ENCODE measurements around the gene CNTNAP2. TPM values are rescaled to one million over a fixed set of nuclear protein-coding genes. Genes with fewer than 3 reads are reported as not detected.

CNTNAP2 gene
- total RNA-seq, 2 experiments from 2014 or later, result 0.28 TPM; not detected in 1

DNA sequence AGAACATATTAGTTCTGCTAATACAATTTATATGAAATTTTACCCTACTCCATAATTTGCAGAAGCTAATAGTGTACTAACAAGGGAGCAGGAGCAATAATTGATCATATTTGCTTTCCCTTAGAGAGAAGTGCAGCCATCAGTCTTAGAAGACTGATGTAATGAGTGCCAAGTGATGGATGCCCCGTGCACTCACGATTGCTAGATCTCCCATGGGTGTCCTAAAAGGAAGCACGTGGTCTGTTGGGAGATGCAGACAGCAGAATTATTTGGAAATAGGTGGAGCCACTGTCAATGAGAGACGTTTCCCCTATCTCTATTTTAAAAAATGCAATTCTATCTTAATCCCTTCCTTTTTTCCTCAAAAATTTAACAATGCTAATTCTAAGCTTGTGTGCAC, 1701.7 kb downstream of the CNTNAP2 start:
- TF ChIP-seq EZH2phosphoT487 (IDR thresholded peaks at IDR 0.05; ENCODE audit: borderline replicate concordance, low read depth, low read length), result no peak
- TF ChIP-seq, protein P1, sequence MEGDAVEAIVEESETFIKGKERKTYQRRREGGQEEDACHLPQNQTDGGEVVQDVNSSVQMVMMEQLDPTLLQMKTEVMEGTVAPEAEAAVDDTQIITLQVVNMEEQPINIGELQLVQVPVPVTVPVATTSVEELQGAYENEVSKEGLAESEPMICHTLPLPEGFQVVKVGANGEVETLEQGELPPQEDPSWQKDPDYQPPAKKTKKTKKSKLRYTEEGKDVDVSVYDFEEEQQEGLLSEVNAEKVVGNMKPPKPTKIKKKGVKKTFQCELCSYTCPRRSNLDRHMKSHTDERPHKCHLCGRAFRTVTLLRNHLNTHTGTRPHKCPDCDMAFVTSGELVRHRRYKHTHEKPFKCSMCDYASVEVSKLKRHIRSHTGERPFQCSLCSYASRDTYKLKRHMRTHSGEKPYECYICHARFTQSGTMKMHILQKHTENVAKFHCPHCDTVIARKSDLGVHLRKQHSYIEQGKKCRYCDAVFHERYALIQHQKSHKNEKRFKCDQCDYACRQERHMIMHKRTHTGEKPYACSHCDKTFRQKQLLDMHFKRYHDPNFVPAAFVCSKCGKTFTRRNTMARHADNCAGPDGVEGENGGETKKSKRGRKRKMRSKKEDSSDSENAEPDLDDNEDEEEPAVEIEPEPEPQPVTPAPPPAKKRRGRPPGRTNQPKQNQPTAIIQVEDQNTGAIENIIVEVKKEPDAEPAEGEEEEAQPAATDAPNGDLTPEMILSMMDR (conservative IDR thresholded peaks at IDR 0.05; ENCODE audit: low read length), result no peak
- Histone ChIP-seq H3K4me1 (ENCODE audit: insufficient read depth, low read length, poor library complexity, severe bottlenecking) (no peaks in the 10 kb centered on the region), H3K27ac (ENCODE audit: low read depth, low read length, poor library complexity, severe bottlenecking) (no peak overlapping the region), H4K20me1 (ENCODE audit: insufficient read depth, low read length) (no peaks in the 10 kb centered on the region), H3K4me3 (ENCODE audit: low read depth, low read length, poor library complexity, severe bottlenecking) (no peak overlapping the region), H3K36me3 (ENCODE audit: insufficient read depth, low read length) (no peaks in the 10 kb centered on the region), H2AFZ (ENCODE audit: low read length) (no peak overlapping the region), H3K4me2 (ENCODE audit: low read length) (no peak overlapping the region), H3K9me3 (ENCODE audit: low read length) (no peaks in the 10 kb centered on the region), H3K79me2 (ENCODE audit: insufficient read depth, low read depth, low read length) (no peaks in the 10 kb centered on the region), H3K9me2 (ENCODE audit: insufficient read depth, low read length) (no peaks in the 10 kb centered on the region)
- no TSS peak for BruUV-seq (replicated peaks)
- ChIA-PET POLR2A (interaction anchor here (0.5 to 0.7 kb wide), 2 partner anchors 226 to 245 kb away, joined by 3 read pairs; no protein-coding TSS in a partner anchor), CTCF (ENCODE audit: unreplicated experiment) (no interaction called here)
- no peak for DNase-seq (ENCODE audit: low spot score)
- intact Hi-C loops (cut with micrococcal nuclease; ENCODE audit: unreplicated experiment), result no loop called here

DNA sequence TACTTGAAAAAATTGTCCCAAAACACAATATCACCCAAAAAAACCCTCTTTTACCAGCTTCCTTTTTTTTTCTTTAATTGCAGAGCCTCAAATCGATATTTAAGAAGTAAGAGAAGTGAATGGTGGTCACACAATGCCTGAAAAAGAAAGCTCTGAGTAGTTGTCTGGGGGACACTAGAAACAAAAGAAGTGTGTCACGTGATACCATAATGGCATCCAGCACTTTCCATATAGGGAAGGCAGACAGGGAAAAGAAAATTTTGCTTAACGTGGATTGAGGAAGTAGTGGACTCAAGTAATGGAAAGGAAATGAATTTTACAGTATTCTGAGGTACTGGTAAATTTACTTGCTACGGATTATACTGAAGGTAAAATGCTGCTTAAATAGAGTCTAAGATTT, 1708.1 kb downstream of the CNTNAP2 start:
- no peak overlapping the region for H3K4me3 ChIP-seq (ENCODE audit: low read depth, low read length, poor library complexity, severe bottlenecking)
- no peaks in the 10 kb centered on the region for H3K9me2 ChIP-seq (ENCODE audit: insufficient read depth, low read length)
- intact Hi-C loops (cut with micrococcal nuclease; ENCODE audit: unreplicated experiment), result no loop called here
- no TSS peak for BruUV-seq (replicated peaks)
- no peaks in the 10 kb centered on the region for H3K4me1 ChIP-seq (ENCODE audit: insufficient read depth, low read length, poor library complexity, severe bottlenecking)
- H2AFZ ChIP-seq (ENCODE audit: low read length), result no peak overlapping the region
- no peak overlapping the region for H3K4me2 ChIP-seq (ENCODE audit: low read length)
- no peaks in the 10 kb centered on the region for H3K79me2 ChIP-seq (ENCODE audit: insufficient read depth, low read depth, low read length)
- H4K20me1 ChIP-seq (ENCODE audit: insufficient read depth, low read length), result no peaks in the 10 kb centered on the region
- no peak for DNase-seq (ENCODE audit: low spot score)
- H3K9me3 ChIP-seq (ENCODE audit: low read length), result no peaks in the 10 kb centered on the region
- no peak for TF ChIP-seq EZH2phosphoT487 (IDR thresholded peaks at IDR 0.05; ENCODE audit: borderline replicate concordance, low read depth, low read length)
- TF ChIP-seq, protein P1 (conservative IDR thresholded peaks at IDR 0.05; ENCODE audit: low read length), result no peak
- ChIA-PET POLR2A (interaction anchor here (0.7 kb wide), 2 partner anchors 15 to 213 kb away, joined by 3 read pairs; no protein-coding TSS in a partner anchor), CTCF (ENCODE audit: unreplicated experiment) (no interaction called here)
- no peaks in the 10 kb centered on the region for H3K36me3 ChIP-seq (ENCODE audit: insufficient read depth, low read length)
- H3K27ac ChIP-seq (ENCODE audit: low read depth, low read length, poor library complexity, severe bottlenecking), result no peak overlapping the region

DNA sequence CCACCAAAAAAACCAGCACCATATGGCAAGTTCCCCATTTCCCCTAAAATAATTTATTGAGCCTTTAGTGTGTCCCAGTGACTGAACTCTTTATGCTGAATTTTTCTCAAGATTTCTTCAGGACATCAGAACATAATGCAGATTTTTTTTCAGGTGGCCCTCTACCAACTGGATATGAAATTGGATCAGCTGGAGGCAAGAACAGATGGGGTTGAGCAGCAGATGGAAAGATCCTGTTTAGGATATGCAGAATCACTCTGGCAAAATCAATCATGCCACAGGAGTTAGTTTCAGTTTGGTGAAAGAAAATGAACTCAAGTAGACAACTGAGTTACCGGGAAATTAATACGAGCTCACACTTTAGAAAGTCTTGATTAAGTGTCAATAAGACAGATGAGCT, 1712.4 kb downstream of the CNTNAP2 start:
- Histone ChIP-seq H3K4me3 (ENCODE audit: low read depth, low read length, poor library complexity, severe bottlenecking) (no peak overlapping the region), H3K9me2 (ENCODE audit: insufficient read depth, low read length) (no peaks in the 10 kb centered on the region), H3K36me3 (ENCODE audit: insufficient read depth, low read length) (no peaks in the 10 kb centered on the region), H4K20me1 (ENCODE audit: insufficient read depth, low read length) (no peaks in the 10 kb centered on the region), H3K27ac (ENCODE audit: low read depth, low read length, poor library complexity, severe bottlenecking) (no peak overlapping the region), H3K79me2 (ENCODE audit: insufficient read depth, low read depth, low read length) (no peaks in the 10 kb centered on the region), H2AFZ (ENCODE audit: low read length) (no peak overlapping the region), H3K4me2 (ENCODE audit: low read length) (no peak overlapping the region), H3K4me1 (ENCODE audit: insufficient read depth, low read length, poor library complexity, severe bottlenecking) (no peaks in the 10 kb centered on the region), H3K9me3 (ENCODE audit: low read length) (no peaks in the 10 kb centered on the region)
- no TSS peak for BruUV-seq (replicated peaks)
- no peak for TF ChIP-seq EZH2phosphoT487 (IDR thresholded peaks at IDR 0.05; ENCODE audit: borderline replicate concordance, low read depth, low read length)
- TF ChIP-seq, protein P1 (conservative IDR thresholded peaks at IDR 0.05; ENCODE audit: low read length), result no peak
- ChIA-PET CTCF (ENCODE audit: unreplicated experiment) (no interaction called here), POLR2A (no interaction called here)
- intact Hi-C loops (cut with micrococcal nuclease; ENCODE audit: unreplicated experiment), result no loop called here
- no peak for DNase-seq (ENCODE audit: low spot score)
